SKM-1 (cell line): ENCODE measurements around the gene LGSN.
"Not testable (repeated sequence)": the region's sequence is repeated elsewhere in the genome, so short reads cannot be mapped to it uniquely, and the experiment has no call there.

Source experiments
- DNase-seq: peaks from one replicate; lab custom pipeline; 2025; ENCODE audit not compliant: unreplicated experiment; lab: John Stamatoyannopoulos, UW

The LGSN gene

GRCh38 chr6:63306420-63306819 is 13.4 kb downstream of the LGSN start:
- DNase-seq, result no peak

GRCh38 chr6:63305277-63305676 is 14.5 kb downstream of the LGSN start:
- DNase-seq, result no peak

GRCh38 chr6:63303476-63303875 is 16.3 kb downstream of the LGSN start:
- DNase-seq, result no peak

GRCh38 chr6:63299667-63300066 is 20.1 kb downstream of the LGSN start:
- DNase-seq, result no peak

GRCh38 chr6:63295553-63296194 is 24.1 kb downstream of the LGSN start:
- DNase-seq, result no peak

- DNase-seq, result no peak
Observed at GRCh38 chr6:63290492-63291058, 29.2 kb downstream of the LGSN start.

- DNase-seq, result no peak
Observed at GRCh38 chr6:63289269-63289872, 30.4 kb downstream of the LGSN start.

- DNase-seq, result no peak
Observed at GRCh38 chr6:63280639-63281180, 39.1 kb downstream of the LGSN start.

- no peak for DNase-seq
Observed at GRCh38 chr6:63278916-63279315, 40.9 kb downstream of the LGSN start.

GRCh38 chr6:63275953-63276352 is 43.8 kb downstream of the LGSN start:
- no peak for DNase-seq

- DNase-seq, result not testable (repeated sequence)
Observed at GRCh38 chr6:63274795-63275430, 44.9 kb downstream of the LGSN start.

- DNase-seq, result peak; percentile 4
Observed at GRCh38 chr6:63272397-63272796, 47.4 kb downstream of the LGSN start.

- DNase-seq, result no peak
Observed at GRCh38 chr6:63269470-63269869, 50.3 kb downstream of the LGSN start.

- DNase-seq, result no peak
Observed at GRCh38 chr6:63268574-63268973, 51.2 kb downstream of the LGSN start.

GRCh38 chr6:63267828-63268227 is 52.0 kb downstream of the LGSN start:
- no peak for DNase-seq

- no peak for DNase-seq
Observed at GRCh38 chr6:63267046-63267445, 52.7 kb downstream of the LGSN start.

GRCh38 chr6:63263444-63263843 is 56.3 kb downstream of the LGSN start:
- DNase-seq, result no peak

GRCh38 chr6:63261820-63262219 is 58.0 kb downstream of the LGSN start:
- DNase-seq, result no peak

- DNase-seq, result no peak
Observed at GRCh38 chr6:63259153-63259552, 60.6 kb downstream of the LGSN start.

GRCh38 chr6:63249875-63250482 is 69.8 kb downstream of the LGSN start:
- DNase-seq, result no peak

- no peak for DNase-seq
Observed at GRCh38 chr6:63246581-63246980, 73.2 kb downstream of the LGSN start.
